Measurements from ENCODE around the gene PLXNA2. TPM values are rescaled to one million over a fixed set of nuclear protein-coding genes. Genes with fewer than 3 reads are reported as not detected.

The PLXNA2 gene
- total and polyA plus RNA-seq, 2 of the 4 experiments (the other 2 are of a cell fraction): 0.72 to 1.1 TPM

DNA sequence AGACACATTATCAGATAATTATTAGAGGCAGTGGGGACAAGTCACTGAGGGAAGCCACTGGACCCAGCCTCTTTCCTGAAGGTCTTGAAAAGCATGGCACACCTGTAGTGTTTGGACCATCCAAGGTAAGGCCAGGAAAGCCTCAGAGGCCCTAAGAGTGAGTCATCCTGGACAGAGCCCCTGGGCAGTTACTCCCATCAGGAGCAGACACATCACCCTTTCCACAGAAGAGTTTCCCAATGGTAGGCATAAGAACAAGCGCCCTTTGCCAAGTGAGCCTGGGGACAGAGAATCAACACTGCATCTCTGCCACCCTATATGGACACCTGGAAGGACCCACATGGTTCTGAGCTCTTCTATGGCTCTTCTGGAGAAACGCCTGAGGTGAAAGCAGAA, 136.0 kb downstream of the PLXNA2 start:
- H3K9ac ChIP-seq (ENCODE audit: low read depth, low read length): no peak overlapping the region
- no peaks in the 10 kb centered on the region for H3K27me3 ChIP-seq (ENCODE audit: control insufficient read depth, insufficient read depth, low read length)
- no peak overlapping the region for H2BK20ac ChIP-seq (ENCODE audit: low read depth, low read length)
- peak overlapping the region; percentile 4 for H2AFZ ChIP-seq (replicated peaks; ENCODE audit: low read length, poor library complexity)
- H4K8ac ChIP-seq (ENCODE audit: low read depth in 2 of 2, low read length in 2 of 2): no peak overlapping the region
- H3K36me3 ChIP-seq (ENCODE audit: control insufficient read depth, insufficient read depth, low read length): no peaks in the 10 kb centered on the region
- H3K14ac ChIP-seq (replicated peaks; ENCODE audit: low read depth, low read length): peak overlapping the region; percentile 19; the same call in 1 of the 2 replicates
- no peak overlapping the region for H2BK5ac ChIP-seq (ENCODE audit: low read depth, low read length, poor library complexity, severe bottlenecking)
- H3K4ac ChIP-seq (ENCODE audit: low read depth, low read length): no peak overlapping the region
- H3K9me1 ChIP-seq (ENCODE audit: insufficient read depth, low read length): peaks cover 3% of the 10 kb centered on the region; the same call in 1 of the 2 replicates
- BruUV-seq (replicated peaks): no TSS peak
- no peaks in the 10 kb centered on the region for H4K20me1 ChIP-seq (ENCODE audit: insufficient read depth, low read length)
- POLR2A ChIA-PET (ENCODE audit: unreplicated experiment): no interaction called here
- no peak overlapping the region for H2AK5ac ChIP-seq (ENCODE audit: low read depth, low read length)
- H2BK120ac ChIP-seq (ENCODE audit: low read depth, low read length): no peak overlapping the region
- dilution Hi-C loops (cut with HindIII; ENCODE audit: low sequenced_read_pairs, unreplicated experiment): no loop called here
- no peak overlapping the region for H2AK9ac ChIP-seq (replicated peaks; ENCODE audit: low read depth, low read length, poor library complexity)
- H3K79me1 ChIP-seq (ENCODE audit: low read depth in 1 of 2, low read length in 2 of 2): no peaks in the 10 kb centered on the region
- DNase-seq (no peak), ATAC-seq (ENCODE audit: low read depth) (no peak)
- H3K4me2 ChIP-seq (ENCODE audit: low read depth, low read length): no peak overlapping the region
- no peaks in the 10 kb centered on the region for H3K9me3 ChIP-seq (ENCODE audit: control insufficient read depth, insufficient read depth, low read length)
- no peak for TF ChIP-seq RAD21 (IDR thresholded peaks at IDR 0.05; ENCODE audit: low read length)
- TF ChIP-seq, protein P1, sequence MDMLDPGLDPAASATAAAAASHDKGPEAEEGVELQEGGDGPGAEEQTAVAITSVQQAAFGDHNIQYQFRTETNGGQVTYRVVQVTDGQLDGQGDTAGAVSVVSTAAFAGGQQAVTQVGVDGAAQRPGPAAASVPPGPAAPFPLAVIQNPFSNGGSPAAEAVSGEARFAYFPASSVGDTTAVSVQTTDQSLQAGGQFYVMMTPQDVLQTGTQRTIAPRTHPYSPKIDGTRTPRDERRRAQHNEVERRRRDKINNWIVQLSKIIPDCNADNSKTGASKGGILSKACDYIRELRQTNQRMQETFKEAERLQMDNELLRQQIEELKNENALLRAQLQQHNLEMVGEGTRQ (IDR thresholded peaks at IDR 0.05; ENCODE audit: low read depth, low read length): no peak
- TF ChIP-seq SMC3 (IDR thresholded peaks at IDR 0.05; ENCODE audit: low read depth, low read length): no peak
- TF ChIP-seq CEBPB (IDR thresholded peaks at IDR 0.05; ENCODE audit: low read depth, low read length): no peak
- TF ChIP-seq CHD1 (IDR thresholded peaks at IDR 0.05; ENCODE audit: low read depth, low read length): no peak
- TF ChIP-seq, protein P2, sequence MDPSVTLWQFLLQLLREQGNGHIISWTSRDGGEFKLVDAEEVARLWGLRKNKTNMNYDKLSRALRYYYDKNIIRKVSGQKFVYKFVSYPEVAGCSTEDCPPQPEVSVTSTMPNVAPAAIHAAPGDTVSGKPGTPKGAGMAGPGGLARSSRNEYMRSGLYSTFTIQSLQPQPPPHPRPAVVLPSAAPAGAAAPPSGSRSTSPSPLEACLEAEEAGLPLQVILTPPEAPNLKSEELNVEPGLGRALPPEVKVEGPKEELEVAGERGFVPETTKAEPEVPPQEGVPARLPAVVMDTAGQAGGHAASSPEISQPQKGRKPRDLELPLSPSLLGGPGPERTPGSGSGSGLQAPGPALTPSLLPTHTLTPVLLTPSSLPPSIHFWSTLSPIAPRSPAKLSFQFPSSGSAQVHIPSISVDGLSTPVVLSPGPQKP (IDR thresholded peaks at IDR 0.05; ENCODE audit: borderline replicate concordance, low read depth, low read length): no peak
- no peak for TF ChIP-seq NFE2L2 (IDR thresholded peaks at IDR 0.05; ENCODE audit: low read depth, low read length)
- TF ChIP-seq BHLHE40 (IDR thresholded peaks at IDR 0.05; ENCODE audit: low read depth, low read length): no peak
- TF ChIP-seq MAZ (IDR thresholded peaks at IDR 0.05; ENCODE audit: borderline replicate concordance, low read depth, low read length): no peak
- no peak for TF ChIP-seq CTCF (conservative IDR thresholded peaks at IDR 0.05; ENCODE audit: low read depth, low read length)
- TF ChIP-seq FOS (IDR thresholded peaks at IDR 0.05; ENCODE audit: low read depth, low read length): no peak
- no peak for TF ChIP-seq POLR2A (IDR thresholded peaks at IDR 0.05; ENCODE audit: low read depth, low read length)
- no peak for TF ChIP-seq MAFK (IDR thresholded peaks at IDR 0.05; ENCODE audit: low read depth, low read length)
- TF ChIP-seq RFX5 (IDR thresholded peaks at IDR 0.05; ENCODE audit: low read depth, low read length): no peak
- WGBS, 2 experiments (ENCODE audit: extremely low coverage in 2 of 2, insufficient read length in 1 of 2): no CpG with 5 or more reads among the region's 2 CpGs
- no peak overlapping the region for H4K5ac ChIP-seq (ENCODE audit: low read depth, low read length)
- in situ Hi-C loops (cut with MboI; ENCODE audit: low sequenced_read_pairs): no loop called here
- CTCF ChIA-PET: no interaction called here
- no peak overlapping the region for H3K56ac ChIP-seq (ENCODE audit: extremely low read depth, insufficient read depth, low read length)
- no peak overlapping the region for H3K23ac ChIP-seq (ENCODE audit: low read depth, low read length)
- H3K4me1 ChIP-seq (ENCODE audit: control insufficient read depth, insufficient read depth, low read length): 0 out of 2 replicates have a peak, but pooled peaks cover 2% of the 10 kb centered on the region
- H3K18ac ChIP-seq (ENCODE audit: low read depth, low read length): no peak overlapping the region
- no peak overlapping the region for H4K91ac ChIP-seq (ENCODE audit: insufficient read depth, low read depth, low read length)
- no peak overlapping the region for H3K4me3 ChIP-seq (ENCODE audit: insufficient read depth, low read depth, low read length)
- intact Hi-C loops (cut with micrococcal nuclease): no loop called here
- no peak overlapping the region for H3K27ac ChIP-seq (ENCODE audit: insufficient read depth, low read length)
- H2BK15ac ChIP-seq (ENCODE audit: low read depth, low read length): no peak overlapping the region; the same call in 2 of the 3 replicates
